GM12878 (cell line): ENCODE results near the gene DLG2. TPM values are rescaled to one million over a fixed set of nuclear protein-coding genes. Genes with fewer than 3 reads are reported as not detected.

Experiments
- ATAC-seq: fragments of 200-7000 bp; cut with Tn5 transposase; 3 replicates; pipeline ENCODE4 v1.9.1; 2020; ENCODE audit warnings: mild to moderate bottlenecking, moderate library complexity
- BruUV-seq: library from RNA; stranded (reverse); fragments of 400-500 nt; replicated peaks from 2 replicates; lab custom pipeline; 2021; lab: Mats Ljungman, UMichigan
- CTCF ChIA-PET: fragments of 300-600 bp; sonication (Branson Sonifier 250); formaldehyde crosslinking; extraction: SDS; loops from one replicate; lab custom pipeline; 2021; ENCODE audit warnings: inconsistent platforms; lab: Yijun Ruan, JAX
- POLR2A ChIA-PET: fragments of 350-600 bp; formaldehyde crosslinking; extraction: SDS; loops from one replicate; lab custom pipeline; 2021; ENCODE audit warnings: inconsistent platforms; lab: Charles Lee
- RAD21 ChIA-PET: fragments of 300-600 bp; sonication (Branson Sonifier 250); formaldehyde crosslinking; loops from one replicate; lab custom pipeline; 2023; ENCODE audit warnings: antibody characterized with exemption; ENCODE audit not compliant: unreplicated experiment; lab: Charles Lee
- SMC1A ChIA-PET: fragments of 300-600 bp; sonication (Branson Sonifier 250); formaldehyde crosslinking; loops from one replicate; lab custom pipeline; 2023; ENCODE audit not compliant: unreplicated experiment, uncharacterized antibody; lab: Charles Lee
- DNase-seq: peaks from one replicate; pipeline ENCODE4 v3.0.0-alpha.2; 2011; ENCODE audit warnings: low read depth, low spot score
- FAIRE-seq: peaks from 3 replicates; lab custom pipeline; 2011; peaks lifted over from hg19 to GRCh38; lab: Jason Lieb, UNC
- H2AFZ ChIP-seq: 2 replicates; pipeline ENCODE4 v1.6.0; 2011; ENCODE audit warnings: low read depth, low read length, control low read depth; ENCODE audit not compliant: control insufficient read depth
- H3K27ac ChIP-seq: 2 replicates; pipeline ENCODE4 v1.5.1; 2011; ENCODE audit warnings: control low read depth; ENCODE audit not compliant: control insufficient read depth, insufficient read depth
- H3K27me3 ChIP-seq, 2 experiments: replicated peaks in 1 of 2; 2 replicates each; pipeline versions ENCODE4 v1.6.0 to v1.6.1; 2011; ENCODE audit warnings: low read length in 1 of 2; ENCODE audit not compliant: control insufficient read depth in 2 of 2, insufficient read depth in 2 of 2
- H3K36me3 ChIP-seq, 2 experiments: 2 replicates each; pipeline ENCODE4 v1.5.1; 2011; ENCODE audit warnings: low read length in 1 of 2; ENCODE audit not compliant: control insufficient read depth in 2 of 2, insufficient read depth in 2 of 2
- H3K4me1 ChIP-seq: 2 replicates; pipeline ENCODE4 v1.6.1; 2011; ENCODE audit warnings: mild to moderate bottlenecking, low read length, moderate library complexity, mixed read lengths; ENCODE audit not compliant: control insufficient read depth, insufficient read depth
- H3K4me2 ChIP-seq: 2 replicates; pipeline ENCODE4 v1.6.0; 2011; ENCODE audit warnings: control low read depth; ENCODE audit not compliant: control insufficient read depth, insufficient read depth
- H3K4me3 ChIP-seq: fragments of 200-600 bp; sonication (generic); 2 replicates; pipeline ENCODE4 v1.5.1; 2016
- H3K79me2 ChIP-seq: 2 replicates; pipeline ENCODE4 v1.6.0; 2011; ENCODE audit warnings: low read length; ENCODE audit not compliant: control insufficient read depth, insufficient read depth
- H3K9ac ChIP-seq: 2 replicates; pipeline ENCODE4 v1.8.0; 2011; ENCODE audit warnings: low read length, control low read depth, mixed read lengths; ENCODE audit not compliant: control insufficient read depth, insufficient read depth
- H3K9me3 ChIP-seq: replicated peaks from 3 replicates; pipeline ENCODE4 v1.5.1; 2011; ENCODE audit warnings: mild to moderate bottlenecking, low read length; ENCODE audit not compliant: control insufficient read depth, insufficient read depth
- H4K20me1 ChIP-seq: 2 replicates; pipeline ENCODE4 v1.6.0; 2011; ENCODE audit not compliant: control insufficient read depth, insufficient read depth
- FOXM1 ChIP-seq: IDR thresholded peaks from 2 replicates; pipeline ENCODE4 v1.6.1; 2012; ENCODE audit warnings: low read depth, mild to moderate bottlenecking, inconsistent platforms, low read length, moderate library complexity
- HDAC2 ChIP-seq: fragments of 200-600 bp; sonication (generic); IDR thresholded peaks from 2 replicates; pipeline ENCODE4 v1.6.1; 2017
- HDGF ChIP-seq: fragments of 450-650 bp; IDR thresholded peaks from 2 replicates; pipeline ENCODE4 v1.6.1; 2016; ENCODE audit warnings: antibody characterized with exemption
- JUND ChIP-seq: IDR thresholded peaks from 2 replicates; pipeline ENCODE4 v1.6.1; 2012; ENCODE audit warnings: low read depth, mild to moderate bottlenecking, low read length, improper control_type of control experiment, moderate library complexity
- POLR2A ChIP-seq: IDR thresholded peaks from 2 replicates; pipeline ENCODE4 v1.6.1; 2011; ENCODE audit warnings: low read depth, mild to moderate bottlenecking, low read length
- POU2F2 ChIP-seq: IDR thresholded peaks from 3 replicates; pipeline ENCODE4 v1.6.1; 2011; ENCODE audit warnings: low read depth, mild to moderate bottlenecking, low read length, borderline replicate concordance
- RCOR1 ChIP-seq: conservative IDR thresholded peaks from 2 replicates; pipeline ENCODE4 v1.6.1; 2012; ENCODE audit warnings: low read depth, low read length, improper control_type of control experiment
- SPI1 ChIP-seq: IDR thresholded peaks from 2 replicates; pipeline ENCODE4 v1.6.1; 2011; ENCODE audit warnings: low read depth, mild to moderate bottlenecking, low read length, moderate library complexity, borderline replicate concordance; ENCODE audit not compliant: insufficient read depth
- TAF1 ChIP-seq: IDR thresholded peaks from 2 replicates; pipeline ENCODE4 v1.6.1; 2011; ENCODE audit warnings: mild to moderate bottlenecking, low read depth, low read length, borderline replicate concordance
- ZSCAN29 ChIP-seq: fragments of 450-650 bp; IDR thresholded peaks from 2 replicates; pipeline ENCODE4 v1.6.1; 2017; ENCODE audit warnings: mild to moderate bottlenecking, moderate library complexity
- WGBS: methylation state at CpG from one replicate; pipeline ENCODE4 v1.1.6; 2016; ENCODE audit warnings: low lambda C conversion rate; ENCODE audit not compliant: insufficient replicate concordance, insufficient coverage; ENCODE audit errors: missing lambda C conversion rate; 5-methylcytosine and 5-hydroxymethylcytosine counted together
- in situ Hi-C: fragments of 300-500 bp; cut with MboI; formaldehyde crosslinking; loops from 9 replicates; pipeline ENCODE4 v1.14.3; 2018; ENCODE audit warnings: mixed read lengths
- intact Hi-C: fragments of 100-400 bp; cut with micrococcal nuclease; formaldehyde crosslinking; loops from one replicate; pipeline ENCODE4 v1.14.2; 2022; ENCODE audit not compliant: unreplicated experiment
- polyA plus RNA-seq, 11 experiments: library from polyadenylated mRNA; depleted of rRNA in 4 of 11; unstranded in 6 of 11; stranded (reverse) in 5 of 11; fragments of >200 nt; fragmentation: Nextera tagmentation in 4 of 11; fragmentation: Illumina TruSeq in 1 of 11; extraction: Ambion mirVana in 4 of 11; extraction: Trizol in 1 of 11; gene quantifications; 1 replicate in 1 of 11; 2 replicates in 10 of 11; pipeline versions ENCODE4 v1.2.1 to v1.2.3, GENCODE V29; 2011 to 2016; ENCODE audit warnings: inconsistent platforms in 2 of 11, missing spikeins in 2 of 11, low read depth in 1 of 11
- total RNA-seq, 4 experiments: library from RNA; depleted of rRNA in 3 of 4; stranded (reverse); fragments of >200 nt in 3 of 4; fragmentation: Illumina TruSeq in 1 of 4; extraction: Trizol in 1 of 4; gene quantifications; 2 replicates each; pipeline versions ENCODE4 v1.2.1 to v1.2.3, GENCODE V29; 2013 to 2021
- TF ChIP-seq, protein P1 (sequence below): IDR thresholded peaks from 2 replicates; pipeline ENCODE4 v1.6.1; 2012; ENCODE audit warnings: low read length, inconsistent platforms
- TF ChIP-seq, protein P2 (sequence below): fragments of 450-650 bp; IDR thresholded peaks from 2 replicates; pipeline ENCODE4 v1.6.1; 2017; ENCODE audit warnings: mild to moderate bottlenecking, low read depth, inconsistent platforms; ENCODE audit not compliant: poor library complexity, severe bottlenecking

DLG2 gene
- total and polyA plus RNA-seq, 10 of the 15 experiments (the other 5 are each of a cell fraction or from before 2014, with no cell fraction given): 0.09 to 0.98 (median 0.35) TPM

DNA sequence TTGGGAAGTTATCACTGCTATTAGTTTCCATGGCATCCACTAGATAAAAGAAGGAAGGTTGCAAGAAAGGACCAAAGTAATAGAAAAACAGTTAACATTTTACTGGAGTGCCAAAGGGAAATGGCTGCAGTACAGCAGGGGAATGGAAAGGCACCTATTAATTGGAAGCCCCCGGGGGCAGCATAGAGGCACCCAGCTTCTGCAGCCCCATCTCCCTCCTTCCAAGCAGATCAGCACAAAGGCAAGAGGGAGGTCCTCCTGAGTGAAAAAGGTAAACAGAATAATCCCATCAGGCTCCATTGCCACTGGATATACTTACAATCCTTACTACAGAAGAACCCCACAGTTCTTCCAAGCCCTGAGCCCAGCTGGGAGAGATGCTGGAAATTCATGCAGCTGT is 887.1 kb downstream of the DLG2 start:
- FAIRE-seq: no peak
- SMC1A ChIA-PET: no interaction called here

More for the DNA sequence above, 887.1 kb downstream of the DLG2 start:
- Histone ChIP-seq H3K4me3 (no peak overlapping the region), H3K9ac (no peak overlapping the region), H3K9me3 (no peaks in the 10 kb centered on the region), H4K20me1 (no peaks in the 10 kb centered on the region), H3K4me1 (no peaks in the 10 kb centered on the region), H2AFZ (no peak overlapping the region), H3K36me3 (no peaks in the 10 kb centered on the region), H3K4me2 (no peak overlapping the region), H3K27ac (no peak overlapping the region)
- CTCF ChIA-PET: no interaction called here
- no TSS peak for BruUV-seq
- in situ Hi-C loops (no loop called here), intact Hi-C loops (no loop called here)
- POLR2A ChIA-PET: no interaction called here
- no peak for DNase-seq
- no peak for ATAC-seq
- WGBS: 0% methylated on average over 1 of the region's 1 CpG
- no peak for TF ChIP-seq RCOR1
- TF ChIP-seq POLR2A: no peak
- TF ChIP-seq SPI1: no peak
- TF ChIP-seq, protein P1, sequence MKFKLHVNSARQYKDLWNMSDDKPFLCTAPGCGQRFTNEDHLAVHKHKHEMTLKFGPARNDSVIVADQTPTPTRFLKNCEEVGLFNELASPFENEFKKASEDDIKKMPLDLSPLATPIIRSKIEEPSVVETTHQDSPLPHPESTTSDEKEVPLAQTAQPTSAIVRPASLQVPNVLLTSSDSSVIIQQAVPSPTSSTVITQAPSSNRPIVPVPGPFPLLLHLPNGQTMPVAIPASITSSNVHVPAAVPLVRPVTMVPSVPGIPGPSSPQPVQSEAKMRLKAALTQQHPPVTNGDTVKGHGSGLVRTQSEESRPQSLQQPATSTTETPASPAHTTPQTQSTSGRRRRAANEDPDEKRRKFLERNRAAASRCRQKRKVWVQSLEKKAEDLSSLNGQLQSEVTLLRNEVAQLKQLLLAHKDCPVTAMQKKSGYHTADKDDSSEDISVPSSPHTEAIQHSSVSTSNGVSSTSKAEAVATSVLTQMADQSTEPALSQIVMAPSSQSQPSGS: no peak
- TF ChIP-seq HDAC2: no peak
- no peak for TF ChIP-seq JUND
- no peak for TF ChIP-seq FOXM1
- no peak for TF ChIP-seq TAF1
- no peak for TF ChIP-seq POU2F2
- TF ChIP-seq, protein P2, sequence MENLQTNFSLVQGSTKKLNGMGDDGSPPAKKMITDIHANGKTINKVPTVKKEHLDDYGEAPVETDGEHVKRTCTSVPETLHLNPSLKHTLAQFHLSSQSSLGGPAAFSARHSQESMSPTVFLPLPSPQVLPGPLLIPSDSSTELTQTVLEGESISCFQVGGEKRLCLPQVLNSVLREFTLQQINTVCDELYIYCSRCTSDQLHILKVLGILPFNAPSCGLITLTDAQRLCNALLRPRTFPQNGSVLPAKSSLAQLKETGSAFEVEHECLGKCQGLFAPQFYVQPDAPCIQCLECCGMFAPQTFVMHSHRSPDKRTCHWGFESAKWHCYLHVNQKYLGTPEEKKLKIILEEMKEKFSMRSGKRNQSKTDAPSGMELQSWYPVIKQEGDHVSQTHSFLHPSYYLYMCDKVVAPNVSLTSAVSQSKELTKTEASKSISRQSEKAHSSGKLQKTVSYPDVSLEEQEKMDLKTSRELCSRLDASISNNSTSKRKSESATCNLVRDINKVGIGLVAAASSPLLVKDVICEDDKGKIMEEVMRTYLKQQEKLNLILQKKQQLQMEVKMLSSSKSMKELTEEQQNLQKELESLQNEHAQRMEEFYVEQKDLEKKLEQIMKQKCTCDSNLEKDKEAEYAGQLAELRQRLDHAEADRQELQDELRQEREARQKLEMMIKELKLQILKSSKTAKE: no peak
- TF ChIP-seq ZSCAN29: no peak
- no peak for TF ChIP-seq HDGF
- TF ChIP-seq, all 136 proteins: peak for 0
- no peaks in the 10 kb centered on the region for H3K79me2 ChIP-seq
- RAD21 ChIA-PET: no interaction called here
- H3K27me3 ChIP-seq: no peaks in the 10 kb centered on the region
